HG03280 (cell line): ENCODE measurements around the gene CBR3.

Experiments
- ATAC-seq: cut with Tn5 transposase; IDR thresholded peaks from one replicate; pipeline ENCODE4 v1.9.1; 2021; ENCODE audit warnings: mild to moderate bottlenecking, moderate library complexity; ENCODE audit not compliant: unreplicated experiment

Gene CBR3

DNA sequence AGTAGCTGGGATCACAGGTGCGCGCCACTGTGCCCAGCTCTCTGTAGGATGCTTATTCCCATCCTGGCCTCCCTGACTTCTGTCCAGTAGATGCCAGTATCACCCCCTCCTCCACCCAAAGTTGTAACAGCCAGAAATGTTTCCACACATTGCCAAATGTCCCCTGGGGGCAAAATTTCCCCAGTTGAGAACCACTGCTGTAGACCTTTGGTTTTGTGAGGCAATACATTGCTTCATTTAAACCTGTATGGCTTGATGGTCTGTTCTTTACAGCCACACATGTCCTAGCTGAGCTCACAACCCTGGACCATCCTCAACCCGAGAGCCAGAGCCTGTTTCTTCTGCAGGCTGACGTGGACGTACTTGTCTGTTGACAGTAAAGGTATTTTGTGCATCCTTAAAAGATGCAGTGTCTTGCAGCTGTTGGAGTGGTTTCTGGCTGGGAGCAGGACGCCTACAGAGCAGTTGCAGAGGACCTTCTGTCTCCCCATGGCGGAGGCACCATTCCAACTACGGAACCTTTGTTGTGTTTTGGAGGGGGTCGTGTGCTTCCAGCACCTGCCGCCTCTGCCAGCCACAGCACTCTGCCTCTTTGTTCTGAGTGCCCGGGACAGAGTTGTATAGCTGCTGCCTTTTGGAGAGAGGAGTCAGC is 48.4 kb downstream of the CBR3 start:
- no peak for ATAC-seq

DNA sequence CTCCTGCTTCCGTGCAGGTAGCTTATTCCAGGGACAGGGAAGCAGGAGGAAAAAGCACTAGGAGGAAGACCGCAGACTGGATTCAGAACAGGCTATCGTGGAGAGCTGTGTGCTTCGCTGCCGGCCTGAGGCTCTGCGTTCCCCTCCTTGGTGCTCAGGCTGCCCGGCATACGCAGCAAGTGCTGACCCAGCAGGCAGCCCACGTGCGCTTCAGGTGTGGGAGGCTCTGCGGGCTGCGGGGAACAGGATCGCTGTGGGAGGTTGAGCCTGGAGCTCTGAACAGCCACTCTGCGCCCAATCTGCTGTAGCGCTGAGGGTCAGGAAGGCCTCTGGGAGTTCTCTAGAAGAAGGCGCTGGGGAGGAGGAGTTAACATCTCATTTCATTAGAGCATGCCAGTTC is 49.7 kb downstream of the CBR3 start:
- ATAC-seq: no peak

DNA sequence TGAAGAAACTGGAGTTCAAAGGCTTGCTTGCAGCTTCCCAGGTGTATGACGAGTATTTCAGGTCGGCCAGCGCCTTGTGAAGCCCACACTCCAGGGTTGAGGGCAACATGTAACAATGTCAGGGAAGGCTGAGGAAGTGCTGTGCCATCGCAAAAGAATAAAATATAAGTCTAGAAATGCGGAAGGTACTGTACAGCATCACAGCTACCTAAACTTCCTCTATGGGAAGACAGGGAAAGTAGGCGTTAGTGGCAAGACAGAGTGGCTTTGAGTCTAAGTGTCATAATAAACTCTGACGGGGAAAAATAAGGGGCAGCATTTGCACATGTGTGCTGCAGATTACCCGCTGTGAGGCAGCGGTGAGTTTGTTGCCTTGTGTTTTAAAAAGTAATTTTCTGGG is 50.6 kb downstream of the CBR3 start:
- no peak for ATAC-seq

DNA sequence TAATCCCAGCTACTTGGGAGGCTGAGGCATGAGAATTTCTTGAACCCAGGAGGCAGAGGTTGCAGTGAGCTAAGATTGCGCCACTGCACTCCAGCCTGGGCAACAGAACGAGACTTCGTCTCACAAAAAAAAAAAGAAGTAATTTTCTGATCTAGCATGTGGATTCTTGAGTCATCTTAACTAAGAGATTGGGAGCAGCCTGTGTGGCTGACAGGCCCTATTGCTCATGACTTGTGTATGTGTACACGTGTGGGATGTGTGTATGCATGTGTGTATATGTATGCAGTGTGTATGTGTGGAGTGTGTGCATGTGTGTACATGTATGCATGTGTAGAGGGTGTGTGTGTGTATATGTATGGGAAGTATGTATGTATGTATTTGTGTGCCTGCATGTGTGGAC is 51.2 kb downstream of the CBR3 start:
- no peak for ATAC-seq

DNA sequence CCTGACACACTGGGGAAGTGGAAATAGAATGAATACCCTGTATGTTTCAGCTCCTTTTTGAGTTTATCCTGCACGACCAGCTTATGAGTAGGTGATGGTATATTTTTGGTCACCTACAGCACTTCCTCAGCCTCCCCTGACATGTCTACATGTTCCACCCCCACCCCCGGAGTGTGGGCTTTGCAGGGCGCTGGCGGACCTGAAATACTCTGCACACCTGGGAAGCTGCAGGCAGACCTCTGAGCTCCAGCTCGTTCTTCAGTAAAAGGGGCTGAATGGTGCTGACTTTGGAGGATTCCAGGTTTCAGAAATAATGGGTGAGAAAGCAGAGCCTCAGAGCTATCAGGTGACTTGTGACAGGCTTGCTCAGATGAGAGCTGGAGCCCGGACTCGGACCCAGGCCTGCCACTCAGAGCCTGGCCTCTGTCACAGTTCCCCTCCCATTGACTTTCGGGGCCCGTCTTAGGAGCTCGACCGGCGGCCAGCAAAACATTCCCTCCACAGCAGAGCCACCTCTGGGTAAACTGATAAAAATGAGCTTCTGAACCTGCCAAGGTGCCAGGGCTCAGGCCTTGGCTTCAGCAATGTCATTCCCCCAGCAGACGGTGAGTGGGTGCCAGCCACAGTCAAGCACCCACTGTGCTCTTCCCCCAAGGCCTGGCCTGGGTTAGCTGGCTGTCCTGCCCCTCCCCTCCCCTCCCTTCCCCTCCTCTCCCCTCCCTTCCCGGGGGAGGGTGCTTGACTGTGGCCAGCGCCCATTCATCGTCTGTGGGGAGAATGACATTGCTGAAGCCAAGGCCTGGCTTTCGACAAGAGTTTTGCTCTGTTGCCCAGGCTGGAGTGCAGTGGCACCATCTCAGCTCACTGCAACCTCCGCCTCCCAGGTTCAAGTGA is 51.9 kb downstream of the CBR3 start:
- no peak for ATAC-seq

DNA sequence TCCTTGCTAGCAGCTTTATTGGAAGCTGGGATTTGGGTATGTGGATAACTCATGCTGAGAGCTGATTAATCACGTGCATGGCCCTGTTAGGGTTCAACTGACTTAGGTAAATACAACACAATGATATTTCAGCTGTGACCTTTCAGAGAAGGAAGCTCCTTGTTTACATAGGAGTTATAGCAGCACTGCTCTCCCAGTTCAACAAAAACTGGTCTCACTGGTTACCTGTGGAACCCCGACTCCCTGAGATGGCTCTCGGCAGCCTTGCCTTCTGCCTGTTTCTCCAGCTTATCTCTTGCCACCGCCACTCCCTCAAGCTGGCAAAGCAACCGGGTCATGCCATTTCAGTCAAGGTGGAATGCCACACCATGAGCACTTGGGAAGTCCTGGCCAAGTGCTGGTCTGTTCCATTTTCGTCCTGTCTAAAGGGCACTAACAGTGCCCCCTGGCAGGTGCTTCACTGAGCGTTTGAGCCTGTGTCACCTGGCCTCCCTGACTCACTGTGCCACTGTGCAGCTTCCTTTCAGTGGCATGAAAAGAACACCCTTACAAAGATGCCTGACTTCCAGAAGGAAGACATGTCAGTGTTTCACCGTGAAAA is 53.3 kb downstream of the CBR3 start:
- ATAC-seq: no peak

DNA sequence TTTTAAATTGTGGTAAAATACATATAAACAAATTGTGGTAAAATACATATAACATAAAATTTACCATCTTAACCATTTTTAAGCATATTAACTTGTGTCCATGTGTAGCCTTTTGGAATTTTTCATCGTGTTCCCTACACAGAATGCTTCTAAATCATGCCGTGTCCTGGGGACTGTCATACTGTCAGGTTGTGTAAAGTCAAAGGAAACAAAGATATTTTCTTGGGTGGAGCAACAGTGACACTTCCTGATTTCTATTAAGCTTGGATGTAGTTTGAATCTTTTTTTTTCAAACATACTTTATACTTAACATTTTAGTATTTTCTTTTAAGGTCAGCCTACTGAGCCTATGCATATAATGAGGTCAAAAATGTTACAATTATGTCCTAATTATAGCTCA is 54.1 kb downstream of the CBR3 start:
- ATAC-seq: no peak

DNA sequence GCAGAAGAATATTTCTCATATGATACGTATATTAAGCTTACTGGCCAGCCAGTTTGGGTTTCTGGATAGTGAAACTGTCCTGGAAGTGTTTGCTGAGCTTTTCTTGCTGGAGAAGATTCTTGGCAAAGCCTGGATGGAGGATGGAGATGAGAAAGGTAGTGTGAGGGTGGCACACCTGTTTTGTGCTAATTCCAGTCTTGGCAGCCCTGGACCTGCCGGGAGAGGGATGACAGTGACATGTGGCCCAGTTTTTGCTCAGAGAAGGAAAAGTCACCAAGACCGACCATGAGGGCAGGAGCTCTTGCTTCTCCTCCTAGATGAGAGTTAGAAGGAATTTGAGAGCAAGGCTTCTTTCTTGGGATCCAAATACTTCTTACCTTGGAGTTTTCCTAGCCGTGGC is 55.9 kb downstream of the CBR3 start:
- no peak for ATAC-seq

DNA sequence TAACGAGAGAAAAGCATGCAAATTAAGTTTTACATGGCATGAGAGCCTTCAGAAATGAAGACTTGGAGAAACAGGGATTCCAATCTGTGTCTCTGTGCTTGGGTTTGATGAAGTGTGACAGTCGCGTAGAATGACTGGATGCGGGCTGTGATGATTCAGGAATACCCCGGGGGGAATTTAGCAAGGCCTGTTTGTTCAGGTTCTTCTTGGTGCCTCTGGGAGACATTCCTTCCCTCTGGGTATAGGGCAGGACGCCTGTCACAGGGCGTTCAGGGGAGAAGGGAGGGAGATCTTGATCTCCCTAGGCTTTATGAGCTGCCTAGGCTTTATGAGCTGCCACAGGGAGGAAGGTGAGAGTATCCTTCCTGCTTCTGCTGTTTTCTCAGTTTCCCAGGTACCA is 58.3 kb downstream of the CBR3 start:
- ATAC-seq: no peak

DNA sequence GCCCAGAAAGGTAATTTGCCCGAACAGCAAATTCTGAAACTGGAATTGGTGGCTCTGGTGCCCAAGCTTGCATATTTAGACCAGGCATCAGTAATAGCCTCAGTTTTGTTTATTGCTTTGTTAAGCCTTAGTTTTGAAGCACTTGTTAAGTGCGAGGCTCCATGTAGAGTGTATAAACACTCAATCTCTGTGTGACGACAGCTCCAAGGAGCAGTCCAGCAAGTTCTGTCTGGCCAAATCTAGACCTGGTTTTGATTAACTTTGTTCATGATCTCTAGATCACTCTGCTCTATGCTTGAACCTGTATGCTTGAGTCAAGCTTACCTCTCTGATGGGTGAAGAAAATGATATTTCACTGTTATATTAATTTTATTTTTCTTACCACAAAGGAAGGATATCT is 59.1 kb downstream of the CBR3 start:
- no peak for ATAC-seq

DNA sequence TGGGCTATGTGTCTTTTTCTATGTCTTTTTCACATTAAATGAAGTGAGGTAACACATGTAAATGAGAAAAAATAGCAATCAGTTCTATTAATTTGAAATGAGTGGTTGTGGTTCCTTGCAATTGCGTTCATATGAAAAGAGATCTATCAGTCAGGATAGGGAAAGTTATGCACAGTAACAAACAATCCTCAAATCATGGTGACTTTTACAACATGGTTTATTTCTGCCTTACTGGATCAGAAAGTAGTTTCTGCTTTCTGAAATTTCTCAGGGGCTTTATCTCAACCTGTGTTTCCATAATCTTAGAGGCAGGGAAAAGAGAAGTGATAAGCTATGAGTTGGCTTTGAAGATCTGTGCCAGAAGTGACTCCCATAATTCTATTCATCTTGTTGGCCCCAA is 60.7 kb downstream of the CBR3 start:
- ATAC-seq: no peak
